Measurements from ENCODE around the gene WDFY2. TPM values are rescaled to one million over a fixed set of nuclear protein-coding genes. Genes with fewer than 3 reads are reported as not detected.

WDFY2 gene
- total and polyA plus RNA-seq, 2 of the 8 experiments (the other 6 are each of a cell fraction or from before 2014, with no cell fraction given), result 13.9 to 29.0 TPM

DNA sequence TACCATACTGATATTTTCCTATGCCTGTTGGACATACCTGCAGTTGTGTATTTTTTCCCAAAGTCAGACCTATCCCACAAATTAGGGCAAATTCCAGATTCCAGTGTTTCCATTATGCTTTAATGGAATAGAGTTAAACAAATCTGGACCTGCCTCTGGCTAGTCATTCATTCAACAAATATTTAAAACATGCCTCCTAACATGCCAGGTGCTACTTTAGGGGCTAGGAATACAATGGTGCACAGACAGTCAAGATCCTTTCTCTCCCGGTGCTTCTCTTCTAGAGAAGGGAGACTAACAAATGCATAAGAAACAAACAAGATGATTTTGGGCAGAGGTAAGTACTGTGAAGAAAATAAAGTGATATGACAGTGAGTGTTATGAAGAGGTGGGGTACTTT lies 7.5 kb upstream of the WDFY2 start:
- DNase-seq (ENCODE audit: low read depth in 1 of 2, low spot score in 2 of 2), result no peak
- no peak overlapping the region for H3K56ac ChIP-seq (replicated peaks; ENCODE audit: insufficient read length, low read depth, low read length)
- H2AK5ac ChIP-seq (ENCODE audit: low read depth, low read length), result no peak overlapping the region
- H4K20me1 ChIP-seq (replicated peaks in 1 of 2; ENCODE audit: control insufficient read depth in 1 of 2, insufficient read depth in 2 of 2, low read length in 2 of 2), result no peaks in the 10 kb centered on the region
- no peak overlapping the region for H3K27ac ChIP-seq (ENCODE audit: low read depth, low read length)
- no peaks in the 10 kb centered on the region for H3K4me1 ChIP-seq (replicated peaks in 1 of 4; ENCODE audit: control insufficient read depth in 3 of 4, insufficient read depth in 4 of 4, low read length in 3 of 4)
- no peaks in the 10 kb centered on the region for H3K9me3 ChIP-seq (ENCODE audit: insufficient read depth in 2 of 2, low read depth in 1 of 2, low read length in 1 of 2)
- POLR2A ChIA-PET (ENCODE audit: partially characterized antibody), result no interaction called here
- no peak overlapping the region for H4K91ac ChIP-seq (replicated peaks; ENCODE audit: insufficient read length, low read length)
- no peak overlapping the region for H4K8ac ChIP-seq (ENCODE audit: extremely low read depth, insufficient read depth, low read length)
- H3K36me3 ChIP-seq (ENCODE audit: control insufficient read depth in 2 of 4, insufficient read depth in 4 of 4, low read length in 3 of 4), result no peaks in the 10 kb centered on the region
- H2BK12ac ChIP-seq (ENCODE audit: low read depth, low read length), result no peak overlapping the region
- H3K23me2 ChIP-seq (ENCODE audit: low read depth, low read length), result no peaks in the 10 kb centered on the region; the same call in 1 of the 2 replicates
- H3K27me3 ChIP-seq (replicated peaks in 1 of 4; ENCODE audit: control insufficient read depth in 3 of 4, extremely low read depth in 1 of 4, insufficient read depth in 3 of 4, low read length in 3 of 4), result no peaks in the 10 kb centered on the region
- no peak overlapping the region for H3K9ac ChIP-seq (replicated peaks in 1 of 4; ENCODE audit: extremely low read depth in 1 of 4, low read depth in 3 of 4, low read length in 3 of 4)
- no peak overlapping the region for H3K4ac ChIP-seq (replicated peaks; ENCODE audit: insufficient read length, low read depth, low read length)
- no peaks in the 10 kb centered on the region for H3K79me2 ChIP-seq (ENCODE audit: control insufficient read depth in 1 of 2, insufficient read depth in 2 of 2, low read length in 2 of 2)
- H3K14ac ChIP-seq (ENCODE audit: insufficient read length), result no peak overlapping the region
- no peak overlapping the region for H2AFZ ChIP-seq (ENCODE audit: low read length)
- no peak overlapping the region for H3K23ac ChIP-seq (ENCODE audit: insufficient read length)
- no peak overlapping the region for H3K4me3 ChIP-seq (ENCODE audit: extremely low read depth in 1 of 4, insufficient read depth in 2 of 4, low read depth in 3 of 4, low read length in 4 of 4)
- no peak overlapping the region for H2BK120ac ChIP-seq (replicated peaks; ENCODE audit: low read depth, low read length)
- no peaks in the 10 kb centered on the region for H3K79me1 ChIP-seq (ENCODE audit: low read depth, low read length)
- no peak for FAIRE-seq
- no peak overlapping the region for H3K18ac ChIP-seq (ENCODE audit: extremely low read depth, low read length)
- WGBS, 2 experiments (ENCODE audit: extremely low coverage in 1 of 2, insufficient coverage in 1 of 2, insufficient read length in 1 of 2, insufficient replicate concordance in 2 of 2, low coverage in 1 of 2, low lambda C conversion rate in 2 of 2, missing lambda C conversion rate in 1 of 2), result 58% methylated on average over 1 of the region's 1 CpG; no CpG with 5 or more reads in 1 of the 2 experiments
- CTCF ChIA-PET (ENCODE audit: partially characterized antibody), result no interaction called here
- H3K4me2 ChIP-seq (ENCODE audit: insufficient read depth in 1 of 2, low read depth in 2 of 2, low read length in 2 of 2), result no peak overlapping the region
- 0 out of 2 replicates have a peak overlapping the region, but pooled peaks have one; percentile 5 for H2BK15ac ChIP-seq (ENCODE audit: low read length)
- no peak overlapping the region for H2BK5ac ChIP-seq (ENCODE audit: low read depth, low read length)
- H2BK20ac ChIP-seq (ENCODE audit: low read length), result no peak overlapping the region
- H4K5ac ChIP-seq (ENCODE audit: insufficient read length, low read depth, low read length), result no peak overlapping the region
- TF ChIP-seq POU5F1 (IDR thresholded peaks at IDR 0.05; ENCODE audit: low read depth, low read length) (no peak), YY1 (IDR thresholded peaks at IDR 0.05; ENCODE audit: low read depth, low read length) (no peak), CBX5 (IDR thresholded peaks at IDR 0.05; ENCODE audit: low read depth, low read length) (no peak), JUN (IDR thresholded peaks at IDR 0.05; ENCODE audit: low read depth, low read length) (no peak), KDM4A (IDR thresholded peaks at IDR 0.05; ENCODE audit: low read depth, low read length, severe bottlenecking) (no peak), CTBP2 (IDR thresholded peaks at IDR 0.05; ENCODE audit: borderline replicate concordance, insufficient read depth, insufficient read length, low read length) (no peak), TCF12 (IDR thresholded peaks at IDR 0.05; ENCODE audit: low read depth, low read length) (no peak), EGR1 (IDR thresholded peaks at IDR 0.05; ENCODE audit: borderline replicate concordance, low read depth, low read length) (no peak), ASH2L (IDR thresholded peaks at IDR 0.05; ENCODE audit: low read length) (no peak), TBP (IDR thresholded peaks at IDR 0.05; ENCODE audit: low read depth, low read length) (no peak), CHD1 (IDR thresholded peaks at IDR 0.05; ENCODE audit: low read depth, low read length) (no peak), NANOG (IDR thresholded peaks at IDR 0.05; ENCODE audit: insufficient read depth, low read depth, low read length, poor library complexity, severe bottlenecking) (no peak)
- TF ChIP-seq, protein P1, sequence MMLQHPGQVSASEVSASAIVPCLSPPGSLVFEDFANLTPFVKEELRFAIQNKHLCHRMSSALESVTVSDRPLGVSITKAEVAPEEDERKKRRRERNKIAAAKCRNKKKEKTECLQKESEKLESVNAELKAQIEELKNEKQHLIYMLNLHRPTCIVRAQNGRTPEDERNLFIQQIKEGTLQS (IDR thresholded peaks at IDR 0.05; ENCODE audit: insufficient read depth, low read depth, low read length), result no peak
- TF ChIP-seq, protein P2, sequence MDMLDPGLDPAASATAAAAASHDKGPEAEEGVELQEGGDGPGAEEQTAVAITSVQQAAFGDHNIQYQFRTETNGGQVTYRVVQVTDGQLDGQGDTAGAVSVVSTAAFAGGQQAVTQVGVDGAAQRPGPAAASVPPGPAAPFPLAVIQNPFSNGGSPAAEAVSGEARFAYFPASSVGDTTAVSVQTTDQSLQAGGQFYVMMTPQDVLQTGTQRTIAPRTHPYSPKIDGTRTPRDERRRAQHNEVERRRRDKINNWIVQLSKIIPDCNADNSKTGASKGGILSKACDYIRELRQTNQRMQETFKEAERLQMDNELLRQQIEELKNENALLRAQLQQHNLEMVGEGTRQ (IDR thresholded peaks at IDR 0.05; ENCODE audit: low read length), result no peak

Data from H1 (cell line).